Activated CD8-positive, alpha-beta T cell treated with anti-CD3 and anti-CD28 coated beads for 36 hours (primary cell): Measurements from ENCODE around the gene CNGA1. TPM values are rescaled to one million over a fixed set of nuclear protein-coding genes. Genes with fewer than 3 reads are reported as not detected.

Source experiments
- ATAC-seq: fragments of 200-7000 bp; cut with Tn5 transposase; one replicate; pipeline ENCODE4 v1.10.0; 2021; ENCODE audit warnings: mild to moderate bottlenecking, moderate library complexity
- CTCF ChIA-PET: fragments of 350-600 bp; sonication (Branson Sonifier 250); formaldehyde crosslinking; loops from one replicate; lab custom pipeline; 2021; ENCODE audit warnings: antibody characterized with exemption; lab: Charles Lee
- POLR2A ChIA-PET: fragments of 350-600 bp; sonication (Branson Sonifier 250); formaldehyde crosslinking; loops from one replicate; lab custom pipeline; 2021; ENCODE audit warnings: antibody characterized with exemption; lab: Charles Lee
- DNase-seq: peaks from one replicate; pipeline ENCODE4 v3.0.0-alpha.2; 2020
- H3K27ac Mint-ChIP-seq: one replicate; pipeline ENCODE4 v1.8.0; 2021; ENCODE audit warnings: mild to moderate bottlenecking, mixed read lengths
- H3K27me3 Mint-ChIP-seq: one replicate; pipeline ENCODE4 v1.8.0; 2021; ENCODE audit warnings: mixed read lengths
- H3K36me3 Mint-ChIP-seq: one replicate; pipeline ENCODE4 v1.8.0; 2021; ENCODE audit warnings: low read depth, mixed read lengths
- H3K4me1 Mint-ChIP-seq: one replicate; pipeline ENCODE4 v1.8.0; 2021; ENCODE audit warnings: low read depth, mixed read lengths
- H3K4me3 Mint-ChIP-seq: one replicate; pipeline ENCODE4 v1.8.0; 2021; ENCODE audit warnings: mild to moderate bottlenecking, moderate library complexity, mixed read lengths
- H3K9me3 Mint-ChIP-seq: one replicate; pipeline ENCODE4 v1.8.0; 2021; ENCODE audit warnings: mixed read lengths
- intact Hi-C: fragments of 100-400 bp; cut with micrococcal nuclease; formaldehyde crosslinking; loops from one replicate; pipeline ENCODE4 v1.10.0; 2022
- total RNA-seq, 2 experiments: library from RNA; stranded (reverse); gene quantifications; one replicate each; pipeline ENCODE4 v1.2.3, GENCODE V29; 2021
- TF ChIP-seq, protein P1 (sequence below): fragments of 200-600 bp; IDR thresholded peaks from one replicate; pipeline ENCODE4 v1.8.0; 2022; ENCODE audit warnings: antibody characterized with exemption, mild to moderate bottlenecking

The CNGA1 gene
- total RNA-seq, 2 experiments from 2014 or later = 0.50 TPM; not detected in 1

DNA sequence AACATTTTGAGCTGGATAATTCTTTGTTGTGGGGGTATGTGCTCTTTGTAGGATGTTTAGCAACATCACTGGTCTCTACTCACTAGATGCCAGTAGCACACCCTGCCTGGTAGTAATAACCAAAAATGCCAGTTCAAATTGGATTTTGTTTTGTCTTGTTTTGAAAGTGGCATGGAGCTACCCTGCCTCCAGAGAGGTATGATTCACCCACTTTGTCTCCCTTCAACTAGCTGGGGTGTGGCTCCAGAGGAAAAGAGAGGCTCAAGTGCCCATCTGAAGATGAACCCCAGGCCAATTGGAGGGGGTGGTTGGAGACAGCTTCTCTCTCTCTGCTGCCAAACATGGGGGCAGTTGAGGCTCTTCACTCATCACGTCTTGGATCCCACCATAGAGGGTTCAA is 34.6 kb upstream of the CNGA1 start:
- no peak for ATAC-seq
- Mint-ChIP-seq H3K4me1 (peaks cover 26% of the 10 kb centered on the region), H3K4me3 (no peak overlapping the region), H3K27ac (no peak overlapping the region), H3K27me3 (peaks cover 9% of the 10 kb centered on the region), H3K36me3 (no peaks in the 10 kb centered on the region), H3K9me3 (no peaks in the 10 kb centered on the region)
- ChIA-PET CTCF (interaction anchor here (0.7 to 5.7 kb wide), 4 partner anchors 16 to 58 kb away, joined by 4 to 86 read pairs (median 6); no protein-coding TSS in a partner anchor), POLR2A (interaction anchor here (0.9 to 2.0 kb wide), 3 partner anchors 8 to 15 kb away, joined by 3 to 8 read pairs (median 4); no protein-coding TSS in a partner anchor)
- intact Hi-C loops = no loop called here
- TF ChIP-seq, protein P1, sequence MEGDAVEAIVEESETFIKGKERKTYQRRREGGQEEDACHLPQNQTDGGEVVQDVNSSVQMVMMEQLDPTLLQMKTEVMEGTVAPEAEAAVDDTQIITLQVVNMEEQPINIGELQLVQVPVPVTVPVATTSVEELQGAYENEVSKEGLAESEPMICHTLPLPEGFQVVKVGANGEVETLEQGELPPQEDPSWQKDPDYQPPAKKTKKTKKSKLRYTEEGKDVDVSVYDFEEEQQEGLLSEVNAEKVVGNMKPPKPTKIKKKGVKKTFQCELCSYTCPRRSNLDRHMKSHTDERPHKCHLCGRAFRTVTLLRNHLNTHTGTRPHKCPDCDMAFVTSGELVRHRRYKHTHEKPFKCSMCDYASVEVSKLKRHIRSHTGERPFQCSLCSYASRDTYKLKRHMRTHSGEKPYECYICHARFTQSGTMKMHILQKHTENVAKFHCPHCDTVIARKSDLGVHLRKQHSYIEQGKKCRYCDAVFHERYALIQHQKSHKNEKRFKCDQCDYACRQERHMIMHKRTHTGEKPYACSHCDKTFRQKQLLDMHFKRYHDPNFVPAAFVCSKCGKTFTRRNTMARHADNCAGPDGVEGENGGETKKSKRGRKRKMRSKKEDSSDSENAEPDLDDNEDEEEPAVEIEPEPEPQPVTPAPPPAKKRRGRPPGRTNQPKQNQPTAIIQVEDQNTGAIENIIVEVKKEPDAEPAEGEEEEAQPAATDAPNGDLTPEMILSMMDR = no peak
- no peak for DNase-seq

DNA sequence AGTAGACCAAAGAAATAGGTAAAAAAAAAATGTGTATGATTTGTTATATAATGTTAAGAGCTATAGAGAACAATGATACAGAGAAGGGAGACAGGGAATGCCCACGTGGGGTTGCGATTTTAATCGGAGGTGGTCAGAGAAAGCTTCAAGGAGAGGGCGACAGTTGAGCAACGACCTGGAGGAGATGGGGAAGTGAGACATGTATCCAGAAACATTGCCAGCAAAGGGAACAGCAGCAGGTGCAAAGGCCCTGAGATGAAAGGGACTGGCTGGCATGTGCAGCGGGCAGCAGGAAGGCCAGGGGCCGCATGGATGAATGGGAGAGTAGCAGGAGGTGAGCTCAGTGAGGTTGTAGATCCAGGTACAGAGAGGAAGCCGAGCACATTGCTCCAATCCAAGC is 33.0 kb upstream of the CNGA1 start:
- TF ChIP-seq, protein P1 = no peak
- DNase-seq = no peak
- CTCF ChIA-PET = interaction anchor here (1.2 to 5.7 kb wide), 4 partner anchors 14 to 38 kb away, joined by 4 to 86 read pairs (median 22); no protein-coding TSS in a partner anchor
- H3K9me3 Mint-ChIP-seq = no peaks in the 10 kb centered on the region
- POLR2A ChIA-PET = interaction anchor here (1.2 to 2.0 kb wide), 2 partner anchors 15 to 25 kb away, joined by 4 to 8 read pairs; no protein-coding TSS in a partner anchor
- H3K4me1 Mint-ChIP-seq = peaks cover 41% of the 10 kb centered on the region
- intact Hi-C loops = no loop called here
- H3K27ac Mint-ChIP-seq = no peak overlapping the region
- no peak overlapping the region for H3K4me3 Mint-ChIP-seq
- H3K27me3 Mint-ChIP-seq = peaks cover 11% of the 10 kb centered on the region
- no peaks in the 10 kb centered on the region for H3K36me3 Mint-ChIP-seq
- no peak for ATAC-seq

DNA sequence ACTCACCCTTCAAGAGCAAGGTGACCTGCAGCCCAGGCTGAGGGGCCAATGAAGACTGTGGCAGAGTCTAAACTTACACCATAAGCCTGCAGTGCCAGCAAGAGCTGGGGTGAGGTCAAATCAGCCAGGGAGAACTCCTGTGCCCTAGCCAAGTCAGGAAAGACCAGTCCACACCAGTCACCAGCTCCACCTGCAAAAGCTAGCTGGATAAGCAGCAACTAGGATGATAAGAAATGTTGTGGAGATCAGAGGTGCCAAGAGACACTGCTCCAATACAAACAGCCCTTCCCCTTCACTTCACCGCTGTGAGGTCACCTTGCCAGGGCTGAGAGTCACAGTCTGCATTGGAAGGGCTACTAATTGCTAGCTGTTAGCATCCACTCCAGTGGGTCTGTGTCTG is 31.4 kb upstream of the CNGA1 start:
- Mint-ChIP-seq H3K4me1 (peaks cover 55% of the 10 kb centered on the region), H3K27me3 (peaks cover 11% of the 10 kb centered on the region), H3K4me3 (no peak overlapping the region), H3K27ac (no peak overlapping the region), H3K9me3 (no peaks in the 10 kb centered on the region), H3K36me3 (no peaks in the 10 kb centered on the region)
- DNase-seq (no peak), ATAC-seq (no peak)
- intact Hi-C loops = loop anchor here (1.0 to 2.0 kb wide), 3 partner anchors 12 to 17 kb away; no protein-coding TSS in a partner anchor
- ChIA-PET CTCF (interaction anchor here (1.2 to 5.7 kb wide), 9 partner anchors 13 to 380 kb away, joined by 3 to 86 read pairs (median 5); no protein-coding TSS in a partner anchor), POLR2A (interaction anchor here (0.8 to 2.1 kb wide), 4 partner anchors 12 to 87 kb away, joined by 3 to 19 read pairs (median 4); no protein-coding TSS in a partner anchor)
- TF ChIP-seq, protein P1 = no peak

DNA sequence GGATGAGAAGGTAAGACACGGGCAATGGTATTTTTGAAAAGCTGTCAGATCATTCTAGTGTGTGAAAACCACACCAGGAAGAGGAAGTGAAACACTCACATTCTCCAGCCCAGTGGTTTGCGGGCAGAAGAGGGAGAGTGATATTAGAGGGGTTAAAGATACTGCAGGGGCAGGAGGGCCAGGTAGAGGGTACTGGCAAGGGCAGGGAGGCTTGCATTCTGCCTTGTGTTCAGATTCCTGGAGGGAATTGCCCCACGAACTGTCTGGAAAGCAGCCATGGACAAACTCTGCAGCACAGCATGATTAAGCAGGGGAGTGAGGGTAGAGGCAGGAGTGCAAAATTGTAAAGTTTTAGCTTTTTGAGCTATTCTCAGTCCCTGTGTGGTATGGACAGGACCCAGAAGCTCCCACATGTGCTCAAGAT is 31.0 kb upstream of the CNGA1 start:
- Mint-ChIP-seq H3K27ac (peak overlapping the region; percentile 26), H3K9me3 (no peaks in the 10 kb centered on the region), H3K4me3 (peak overlapping the region; percentile 40), H3K27me3 (peaks cover 11% of the 10 kb centered on the region), H3K4me1 (peaks cover 60% of the 10 kb centered on the region), H3K36me3 (no peaks in the 10 kb centered on the region)
- TF ChIP-seq, protein P1 = no peak
- intact Hi-C loops = loop anchor here (1.0 to 2.0 kb wide), 3 partner anchors 11 to 17 kb away; no protein-coding TSS in a partner anchor
- DNase-seq (peak; percentile 97), ATAC-seq (peak; percentile 85)
- POLR2A ChIA-PET = interaction anchor here (0.8 to 2.1 kb wide), 3 partner anchors 11 to 17 kb away, joined by 3 to 19 read pairs (median 5); no protein-coding TSS in a partner anchor
- CTCF ChIA-PET = interaction anchor here (1.0 to 5.7 kb wide), 10 partner anchors 12 to 379 kb away, joined by 3 to 86 read pairs (median 4); no protein-coding TSS in a partner anchor

DNA sequence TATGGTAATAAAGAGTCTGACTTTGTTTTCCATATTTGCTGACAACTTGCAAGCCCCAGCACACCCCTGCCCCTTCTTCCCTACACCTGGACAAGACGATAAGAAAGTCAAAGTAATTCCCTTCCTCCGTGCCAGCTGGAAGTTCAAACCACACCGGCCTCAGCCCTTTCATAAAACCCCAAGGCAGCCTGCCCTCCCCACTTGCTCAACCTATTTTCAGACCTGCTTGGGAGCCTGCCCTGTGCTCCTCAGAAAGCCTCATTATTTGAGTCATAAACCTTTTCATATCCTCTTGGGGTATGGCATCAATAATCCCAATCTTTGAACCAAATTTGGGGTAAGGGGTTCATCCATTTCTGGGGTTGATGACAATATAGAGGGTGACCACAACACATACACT is 29.6 kb upstream of the CNGA1 start:
- peaks cover 70% of the 10 kb centered on the region for H3K4me1 Mint-ChIP-seq
- peaks cover 14% of the 10 kb centered on the region for H3K27me3 Mint-ChIP-seq
- TF ChIP-seq, protein P1 = no peak
- peak overlapping the region; percentile 2 for H3K27ac Mint-ChIP-seq
- no peaks in the 10 kb centered on the region for H3K9me3 Mint-ChIP-seq
- no peaks in the 10 kb centered on the region for H3K36me3 Mint-ChIP-seq
- ATAC-seq (peak; percentile 21), DNase-seq (peak; percentile 29)
- no peak overlapping the region for H3K4me3 Mint-ChIP-seq
- ChIA-PET POLR2A (interaction anchor here (1.0 to 2.1 kb wide), 3 partner anchors 10 to 57 kb away, joined by 3 to 19 read pairs (median 4); no protein-coding TSS in a partner anchor), CTCF (interaction anchor here (1.0 to 5.7 kb wide), 5 partner anchors 9 to 96 kb away, joined by 3 to 86 read pairs (median 10); no protein-coding TSS in a partner anchor)
- intact Hi-C loops = loop anchor here (2.0 kb wide), 2 partner anchors 13 to 19 kb away; no protein-coding TSS in a partner anchor
